ENCODE results near the gene USP1. TPM values are rescaled to one million over a fixed set of nuclear protein-coding genes. Genes with fewer than 3 reads are reported as not detected.

Gene USP1
- total RNA-seq, 4 donors from 2014 or later: 23.9 to 28.4 (median 25.8) TPM

- no peak for DNase-seq (ENCODE audit: low spot score in 2 of 2)
- 82 to 85% methylated on average over 4 of the region's 4 CpGs for WGBS, 2 donors
- no peak overlapping the region for H3K4me3 ChIP-seq (ENCODE audit: low read depth, poor library complexity, severe bottlenecking)
- TF ChIP-seq POLR2A (IDR thresholded peaks at IDR 0.05): no peak
- TF ChIP-seq, protein P1, sequence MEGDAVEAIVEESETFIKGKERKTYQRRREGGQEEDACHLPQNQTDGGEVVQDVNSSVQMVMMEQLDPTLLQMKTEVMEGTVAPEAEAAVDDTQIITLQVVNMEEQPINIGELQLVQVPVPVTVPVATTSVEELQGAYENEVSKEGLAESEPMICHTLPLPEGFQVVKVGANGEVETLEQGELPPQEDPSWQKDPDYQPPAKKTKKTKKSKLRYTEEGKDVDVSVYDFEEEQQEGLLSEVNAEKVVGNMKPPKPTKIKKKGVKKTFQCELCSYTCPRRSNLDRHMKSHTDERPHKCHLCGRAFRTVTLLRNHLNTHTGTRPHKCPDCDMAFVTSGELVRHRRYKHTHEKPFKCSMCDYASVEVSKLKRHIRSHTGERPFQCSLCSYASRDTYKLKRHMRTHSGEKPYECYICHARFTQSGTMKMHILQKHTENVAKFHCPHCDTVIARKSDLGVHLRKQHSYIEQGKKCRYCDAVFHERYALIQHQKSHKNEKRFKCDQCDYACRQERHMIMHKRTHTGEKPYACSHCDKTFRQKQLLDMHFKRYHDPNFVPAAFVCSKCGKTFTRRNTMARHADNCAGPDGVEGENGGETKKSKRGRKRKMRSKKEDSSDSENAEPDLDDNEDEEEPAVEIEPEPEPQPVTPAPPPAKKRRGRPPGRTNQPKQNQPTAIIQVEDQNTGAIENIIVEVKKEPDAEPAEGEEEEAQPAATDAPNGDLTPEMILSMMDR (IDR thresholded peaks at IDR 0.05): no peak
- intact Hi-C loops (cut with DNase I; ENCODE audit: low total_unique reads): no loop called here
Observed at GRCh38 chr1:62428351-62428750, 8.5 kb upstream of the USP1 start.

DNA sequence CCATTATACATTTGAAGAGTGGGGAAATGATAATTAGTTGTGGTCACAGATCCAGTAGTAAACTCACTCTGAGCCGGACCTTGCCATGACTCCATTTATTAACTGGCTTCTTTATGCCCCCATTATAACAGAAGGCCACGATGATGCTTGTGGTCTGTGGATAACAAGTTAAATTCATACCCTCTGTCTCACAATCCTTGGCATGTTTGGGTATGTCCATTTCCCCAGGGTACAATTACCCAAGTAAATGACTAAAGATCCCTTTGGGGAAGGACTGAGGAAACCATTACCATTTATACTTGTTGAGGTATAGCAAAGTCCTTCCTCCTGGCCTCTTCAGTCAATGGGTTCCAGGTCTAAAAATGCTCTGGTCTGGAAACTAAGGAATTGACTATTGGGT, 7.3 kb upstream of the USP1 start:
- TF ChIP-seq, protein P1 (IDR thresholded peaks at IDR 0.05): no peak
- TF ChIP-seq POLR2A (IDR thresholded peaks at IDR 0.05): no peak
- H3K4me3 ChIP-seq (ENCODE audit: low read depth, poor library complexity, severe bottlenecking): no peak overlapping the region
- no peak for DNase-seq (ENCODE audit: low spot score in 2 of 2)
- intact Hi-C loops (cut with DNase I; ENCODE audit: low total_unique reads): no loop called here
- 89 to 96% methylated on average over 2 of the region's 2 CpGs for WGBS, 2 donors

GRCh38 chr1:62433861-62434617, 2.8 kb upstream of the USP1 start:
- no peak for DNase-seq (ENCODE audit: low spot score in 2 of 2)
- TF ChIP-seq, protein P1 (IDR thresholded peaks at IDR 0.05): no peak
- TF ChIP-seq POLR2A (IDR thresholded peaks at IDR 0.05): no peak
- intact Hi-C loops (cut with DNase I; ENCODE audit: low total_unique reads): no loop called here
- whole genome bisulfite sequencing, 2 donors: 81 to 87% methylated on average over 10 of the region's 10 CpGs
- no peak overlapping the region for H3K4me3 ChIP-seq (ENCODE audit: low read depth, poor library complexity, severe bottlenecking)

- intact Hi-C loops (cut with DNase I; ENCODE audit: low total_unique reads): no loop called here
- DNase-seq (ENCODE audit: low spot score in 2 of 2): no peak
- TF ChIP-seq, protein P1 (IDR thresholded peaks at IDR 0.05): no peak
- TF ChIP-seq POLR2A (IDR thresholded peaks at IDR 0.05): no peak
- H3K4me3 ChIP-seq (ENCODE audit: low read depth, poor library complexity, severe bottlenecking): no peak overlapping the region
- 90 to 93% methylated on average over 12 of the region's 12 CpGs for WGBS, 2 donors
Observed at GRCh38 chr1:62434618-62435001, 2.2 kb upstream of the USP1 start.

- peak overlapping the region; percentile 81 for H3K4me3 ChIP-seq (ENCODE audit: low read depth, poor library complexity, severe bottlenecking)
- intact Hi-C loops (cut with DNase I; ENCODE audit: low total_unique reads): no loop called here
- WGBS, 2 donors: 45 to 46% methylated on average over 31 of the region's 31 CpGs
- TF ChIP-seq, protein P1 (IDR thresholded peaks at IDR 0.05): no peak
- no peak for TF ChIP-seq POLR2A (IDR thresholded peaks at IDR 0.05)
- DNase-seq (ENCODE audit: low spot score in 2 of 2): peak in 1 of 2 donors; percentile 33
Observed at GRCh38 chr1:62435231-62436038, 1.4 kb upstream of the USP1 start.
